Measurements from ENCODE around the gene PSMB2.

Gene PSMB2

GRCh38 chr1:35592991-35593769 lies 48.1 kb downstream of the PSMB2 start:
- Histone ChIP-seq H3K4me1 (ENCODE audit: insufficient read depth, poor library complexity, severe bottlenecking) (no peaks in the 10 kb centered on the region), H3K36me3 (ENCODE audit: low read depth) (no peaks in the 10 kb centered on the region; the same call in 1 of the 2 replicates), H3K9me3 (ENCODE audit: severe bottlenecking) (no peaks in the 10 kb centered on the region), H3K27me3 (ENCODE audit: insufficient read depth, poor library complexity, severe bottlenecking) (no peaks in the 10 kb centered on the region), H3K27ac (ENCODE audit: poor library complexity, severe bottlenecking) (no peak overlapping the region), H3K4me3 (ENCODE audit: severe bottlenecking) (no peak overlapping the region)
- DNase-seq (ENCODE audit: low spot score) (no peak), ATAC-seq (ENCODE audit: low read depth) (no peak)
- TF ChIP-seq CTCF (IDR thresholded peaks at IDR 0.05; ENCODE audit: poor library complexity, severe bottlenecking): no peak

- no peak overlapping the region for H3K4me3 ChIP-seq (ENCODE audit: severe bottlenecking)
- no peak for ATAC-seq (ENCODE audit: low read depth)
- no peak for DNase-seq (ENCODE audit: low spot score)
- H3K36me3 ChIP-seq (ENCODE audit: low read depth): no peaks in the 10 kb centered on the region
- no peaks in the 10 kb centered on the region for H3K4me1 ChIP-seq (ENCODE audit: insufficient read depth, poor library complexity, severe bottlenecking)
- no peaks in the 10 kb centered on the region for H3K27me3 ChIP-seq (ENCODE audit: insufficient read depth, poor library complexity, severe bottlenecking)
- no peaks in the 10 kb centered on the region for H3K9me3 ChIP-seq (ENCODE audit: severe bottlenecking)
- H3K27ac ChIP-seq (ENCODE audit: poor library complexity, severe bottlenecking): no peak overlapping the region
- TF ChIP-seq CTCF (IDR thresholded peaks at IDR 0.05; ENCODE audit: poor library complexity, severe bottlenecking): no peak
Observed at GRCh38 chr1:35591211-35591610, 50.1 kb downstream of the PSMB2 start.

- ATAC-seq (ENCODE audit: low read depth) (no peak), DNase-seq (ENCODE audit: low spot score) (no peak)
- H3K27me3 ChIP-seq (ENCODE audit: insufficient read depth, poor library complexity, severe bottlenecking): no peaks in the 10 kb centered on the region
- H3K36me3 ChIP-seq (ENCODE audit: low read depth): no peaks in the 10 kb centered on the region
- H3K4me3 ChIP-seq (ENCODE audit: severe bottlenecking): no peak overlapping the region
- H3K4me1 ChIP-seq (ENCODE audit: insufficient read depth, poor library complexity, severe bottlenecking): no peaks in the 10 kb centered on the region
- no peaks in the 10 kb centered on the region for H3K9me3 ChIP-seq (ENCODE audit: severe bottlenecking)
- TF ChIP-seq CTCF (IDR thresholded peaks at IDR 0.05; ENCODE audit: poor library complexity, severe bottlenecking): no peak
- H3K27ac ChIP-seq (ENCODE audit: poor library complexity, severe bottlenecking): no peak overlapping the region
Observed at GRCh38 chr1:35590476-35591040, 50.8 kb downstream of the PSMB2 start.

GRCh38 chr1:35589516-35590427 lies 51.6 kb downstream of the PSMB2 start:
- Histone ChIP-seq H3K27me3 (ENCODE audit: insufficient read depth, poor library complexity, severe bottlenecking) (no peaks in the 10 kb centered on the region), H3K4me3 (ENCODE audit: severe bottlenecking) (no peak overlapping the region), H3K36me3 (ENCODE audit: low read depth) (no peaks in the 10 kb centered on the region), H3K9me3 (ENCODE audit: severe bottlenecking) (no peaks in the 10 kb centered on the region), H3K27ac (ENCODE audit: poor library complexity, severe bottlenecking) (no peak overlapping the region), H3K4me1 (ENCODE audit: insufficient read depth, poor library complexity, severe bottlenecking) (no peaks in the 10 kb centered on the region)
- no peak for TF ChIP-seq CTCF (IDR thresholded peaks at IDR 0.05; ENCODE audit: poor library complexity, severe bottlenecking)
- DNase-seq (ENCODE audit: low spot score) (no peak), ATAC-seq (ENCODE audit: low read depth) (no peak)
